ENCODE measurements around the gene CAPN14. TPM values are rescaled to one million over a fixed set of nuclear protein-coding genes. Genes with fewer than 3 reads are reported as not detected.

Gene CAPN14, protein sequence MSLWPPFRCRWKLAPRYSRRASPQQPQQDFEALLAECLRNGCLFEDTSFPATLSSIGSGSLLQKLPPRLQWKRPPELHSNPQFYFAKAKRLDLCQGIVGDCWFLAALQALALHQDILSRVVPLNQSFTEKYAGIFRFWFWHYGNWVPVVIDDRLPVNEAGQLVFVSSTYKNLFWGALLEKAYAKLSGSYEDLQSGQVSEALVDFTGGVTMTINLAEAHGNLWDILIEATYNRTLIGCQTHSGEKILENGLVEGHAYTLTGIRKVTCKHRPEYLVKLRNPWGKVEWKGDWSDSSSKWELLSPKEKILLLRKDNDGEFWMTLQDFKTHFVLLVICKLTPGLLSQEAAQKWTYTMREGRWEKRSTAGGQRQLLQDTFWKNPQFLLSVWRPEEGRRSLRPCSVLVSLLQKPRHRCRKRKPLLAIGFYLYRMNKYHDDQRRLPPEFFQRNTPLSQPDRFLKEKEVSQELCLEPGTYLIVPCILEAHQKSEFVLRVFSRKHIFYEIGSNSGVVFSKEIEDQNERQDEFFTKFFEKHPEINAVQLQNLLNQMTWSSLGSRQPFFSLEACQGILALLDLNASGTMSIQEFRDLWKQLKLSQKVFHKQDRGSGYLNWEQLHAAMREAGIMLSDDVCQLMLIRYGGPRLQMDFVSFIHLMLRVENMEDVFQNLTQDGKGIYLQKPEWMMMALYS
- total RNA-seq (2022; extraction: Qiagen RNA extraction; ENCODE audit: low read depth), result 0.06 to 0.07 TPM in 2 of 5 replicates, not detected in the others

GRCh38 chr2:31217465-31218200 lies at the start of gene CAPN14:
Gene CAPN14, minus strand, starts transcription at chr2:31217515. Its CDS starts 12,068 bp downstream, at chr2:31205447.

DNA sequence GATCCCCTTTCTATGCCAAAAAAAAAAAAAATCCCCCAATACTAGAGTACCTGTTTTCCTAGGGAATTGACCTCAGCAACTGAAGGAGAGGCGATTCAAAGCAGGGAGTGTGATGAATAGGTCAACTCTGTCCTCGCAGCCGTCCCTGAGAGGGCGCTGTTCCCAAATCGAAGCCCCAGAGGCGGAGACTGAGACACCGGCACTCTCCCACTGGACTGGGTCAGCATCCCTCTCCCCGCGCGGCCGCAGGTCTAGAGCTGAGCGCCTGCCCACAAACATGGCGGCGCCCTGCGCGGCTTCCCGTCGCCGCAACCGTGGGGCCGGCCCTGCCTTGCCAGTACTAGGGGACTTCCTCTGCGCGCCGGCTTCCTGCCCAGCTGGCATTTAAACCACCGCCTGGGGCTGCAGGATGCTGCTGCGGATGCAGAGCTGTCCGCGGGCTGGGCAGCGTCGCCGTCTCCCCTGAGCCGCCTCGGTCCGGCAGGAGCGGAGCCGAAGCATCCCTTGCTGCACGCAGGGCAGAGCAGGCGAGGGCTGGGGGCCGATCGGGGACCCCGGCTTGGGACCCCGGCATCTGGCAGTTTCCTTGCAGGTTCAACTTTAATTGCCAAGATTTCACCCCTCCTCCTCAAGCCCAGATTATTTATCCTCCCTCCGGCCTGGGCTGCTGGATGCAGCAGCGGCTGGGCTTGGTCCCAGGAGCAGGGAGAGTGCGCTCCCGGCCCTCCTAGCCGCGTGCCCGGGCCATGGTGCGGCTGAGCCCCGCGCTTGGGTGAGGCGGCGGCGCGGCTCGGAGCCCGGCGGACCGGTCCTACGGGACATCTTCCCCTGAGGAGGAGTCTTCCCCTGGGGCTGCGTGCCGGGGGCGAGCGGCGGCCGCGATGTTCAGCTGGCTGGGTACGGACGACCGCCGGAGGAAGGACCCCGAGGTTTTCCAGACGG lies 16.7 kb upstream of the CAPN14 start, which contains the start of gene EHD3:
EHD3 (plus strand) TSS at position 412 of the 942 bp plus-strand sequence; CDS start at position 882, 470 bp downstream.

GRCh38 chr2:31138037-31138962 lies 79.0 kb downstream of the CAPN14 start, which contains the start of gene GALNT14:
Gene GALNT14, minus strand, starts transcription at chr2:31138440. Its CDS starts 354 bp downstream, at chr2:31138086.

Other genes with a start within 250 kb of the CAPN14 start
- 37.1 to 50.5 TPM (median 47.5 TPM) in 5 replicates for gene GALNT14, start 79.1 kb downstream of the CAPN14 start, total RNA-seq (2022; extraction: Qiagen RNA extraction; ENCODE audit: low read depth)
- 6.2 to 9.4 TPM (median 8.3 TPM) in 5 replicates for gene EHD3, start 16.6 kb upstream of the CAPN14 start, total RNA-seq (2022; extraction: Qiagen RNA extraction; ENCODE audit: low read depth)
- 0.74 to 1.3 TPM (median 1.2 TPM) in 5 replicates for gene XDH, start 197.2 kb upstream of the CAPN14 start, total RNA-seq (2022; extraction: Qiagen RNA extraction; ENCODE audit: low read depth)